KMS-11 (cell line): ENCODE data around the gene CDK11B.
"Not testable (repeated sequence)": the region's sequence is repeated elsewhere in the genome, so short reads cannot be mapped to it uniquely, and the experiment has no call there.

Experiments
- H2AFZ ChIP-seq: fragments of 200-600 bp; sonication (generic); 2 replicates; pipeline ENCODE4 v1.6.1; 2016; ENCODE audit warnings: antibody characterized with exemption, mixed run types, low read depth
- H3K27ac ChIP-seq: fragments of 200-600 bp; sonication (generic); 2 replicates; pipeline ENCODE4 v1.6.1; 2016; ENCODE audit warnings: mild to moderate bottlenecking, mixed run types
- H3K27me3 ChIP-seq: fragments of 200-600 bp; sonication (generic); 2 replicates; pipeline ENCODE4 v1.6.1; 2017; ENCODE audit warnings: mild to moderate bottlenecking, low read depth, mixed run types, moderate library complexity; ENCODE audit not compliant: insufficient read depth
- H3K36me3 ChIP-seq: fragments of 200-600 bp; sonication (generic); 2 replicates; pipeline ENCODE4 v1.6.1; 2017; ENCODE audit warnings: mild to moderate bottlenecking, mixed run types; ENCODE audit not compliant: insufficient read depth
- H3K4me1 ChIP-seq: fragments of 200-600 bp; sonication (generic); 2 replicates; pipeline ENCODE4 v1.6.1; 2016; ENCODE audit warnings: mild to moderate bottlenecking, low read depth, mixed run types; ENCODE audit not compliant: poor library complexity, severe bottlenecking
- H3K4me2 ChIP-seq: fragments of 200-600 bp; sonication (generic); 2 replicates; pipeline ENCODE4 v1.7.0; 2016; ENCODE audit warnings: mild to moderate bottlenecking, mixed run types
- H3K4me3 ChIP-seq: fragments of 200-600 bp; sonication (generic); IDR thresholded peaks from 2 replicates; pipeline ENCODE4 v1.6.1; 2017; ENCODE audit warnings: low read depth, low read length, mixed read lengths; ENCODE audit not compliant: insufficient read depth
- H3K79me2 ChIP-seq: fragments of 200-600 bp; sonication (generic); 2 replicates; pipeline ENCODE4 v1.6.1; 2016; ENCODE audit warnings: low read depth, mixed run types; ENCODE audit not compliant: insufficient read depth
- H3K9ac ChIP-seq: fragments of 200-600 bp; sonication (generic); 2 replicates; pipeline ENCODE4 v1.6.1; 2016; ENCODE audit warnings: mild to moderate bottlenecking, mixed run types
- H4K20me1 ChIP-seq: fragments of 200-600 bp; sonication (generic); 2 replicates; pipeline ENCODE4 v1.6.1; 2016; ENCODE audit warnings: mild to moderate bottlenecking, mixed run types; ENCODE audit not compliant: insufficient read depth

Gene CDK11B

DNA sequence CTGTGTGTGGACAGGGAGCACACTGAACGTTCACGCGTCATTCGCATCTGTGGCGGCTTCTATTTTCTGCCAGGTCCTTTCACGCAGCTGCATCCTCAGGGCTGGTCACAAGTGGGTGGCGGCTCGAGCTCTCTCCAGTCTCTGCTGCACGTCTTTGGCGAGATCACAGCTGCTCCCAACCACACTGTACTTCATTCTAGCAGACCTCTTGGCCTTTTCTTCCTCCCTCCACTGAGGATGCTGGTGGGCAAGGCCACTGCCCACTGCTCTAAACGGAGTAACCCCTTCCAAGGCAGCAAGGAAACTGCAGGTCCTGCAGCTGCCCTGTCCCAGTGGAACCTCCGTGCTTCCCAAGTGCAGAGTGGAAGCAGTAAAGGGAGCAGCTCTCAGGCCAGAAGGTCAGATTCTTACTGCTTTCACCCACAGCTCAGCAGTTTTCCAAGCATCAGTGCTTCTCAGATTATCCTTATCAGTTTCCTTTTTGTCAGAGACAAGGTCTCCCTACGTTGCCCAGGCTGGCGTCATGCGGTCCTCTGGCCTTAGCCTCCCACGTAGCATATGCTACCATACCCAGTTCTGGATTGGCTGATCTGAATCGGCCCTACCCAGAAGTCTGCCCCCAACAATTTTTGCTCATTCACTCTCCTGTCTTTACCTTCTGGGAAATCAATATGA lies 11.1 kb downstream of the CDK11B start:
- H3K79me2 ChIP-seq, H3K27ac ChIP-seq, H4K20me1 ChIP-seq, H3K4me3 ChIP-seq, H3K27me3 ChIP-seq, H3K9ac ChIP-seq, H3K4me1 ChIP-seq, H3K4me2 ChIP-seq, H2AFZ ChIP-seq: not testable (repeated sequence)
- peaks cover 12% of the 10 kb centered on the region; the same call in 1 of the 2 replicates for H3K36me3 ChIP-seq

- H3K79me2 ChIP-seq, H3K27ac ChIP-seq, H4K20me1 ChIP-seq, H3K4me1 ChIP-seq, H3K4me3 ChIP-seq, H2AFZ ChIP-seq, H3K4me2 ChIP-seq, H3K9ac ChIP-seq, H3K27me3 ChIP-seq: not testable (repeated sequence)
- peaks cover 12% of the 10 kb centered on the region; the same call in 1 of the 2 replicates for H3K36me3 ChIP-seq
Measured at GRCh38 chr1:1646326-1646725, 12.5 kb downstream of the CDK11B start.

DNA sequence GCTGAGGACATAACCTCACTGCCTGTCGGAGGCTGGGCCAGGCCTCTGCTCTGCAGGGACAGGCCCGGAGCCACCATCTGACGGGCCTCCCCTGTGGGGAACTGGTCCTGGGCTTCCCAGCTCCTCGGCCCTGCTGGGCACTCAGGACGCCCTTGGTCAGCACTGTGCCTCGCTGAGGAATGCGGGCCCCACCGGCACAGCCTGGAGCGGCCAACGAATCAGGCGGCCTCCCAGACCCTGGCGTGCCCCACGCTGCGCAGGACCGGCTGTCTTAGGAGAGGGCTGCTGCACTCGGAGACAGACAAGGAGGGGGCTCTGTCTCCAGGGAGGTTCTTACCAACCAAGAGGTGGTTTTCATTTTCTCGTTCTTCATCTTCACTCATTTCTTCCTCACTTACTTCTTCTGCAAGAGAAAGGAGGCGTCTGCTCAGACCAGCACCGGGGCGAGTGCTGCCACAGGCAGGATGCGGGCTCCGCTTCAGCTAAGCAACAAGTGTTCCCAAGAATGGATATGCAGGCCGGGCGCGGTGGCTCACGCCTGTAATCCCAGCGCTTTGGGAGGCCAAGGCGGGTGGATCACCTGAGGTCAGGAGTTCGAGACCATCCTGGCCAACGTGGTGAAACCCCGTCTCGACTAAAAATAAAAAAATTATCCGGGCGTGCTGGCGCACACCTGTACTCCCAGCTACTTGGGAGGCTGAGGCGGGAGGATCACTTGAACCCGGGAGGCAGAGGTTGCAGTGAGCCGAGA lies 17.9 kb downstream of the CDK11B start:
- H3K4me2 ChIP-seq, H4K20me1 ChIP-seq, H3K36me3 ChIP-seq, H2AFZ ChIP-seq, H3K27me3 ChIP-seq, H3K27ac ChIP-seq, H3K4me1 ChIP-seq, H3K4me3 ChIP-seq, H3K79me2 ChIP-seq, H3K9ac ChIP-seq: not testable (repeated sequence)

- not testable (repeated sequence) for H3K36me3 ChIP-seq, H4K20me1 ChIP-seq, H3K27ac ChIP-seq, H3K4me1 ChIP-seq, H3K4me2 ChIP-seq, H3K27me3 ChIP-seq, H2AFZ ChIP-seq, H3K4me3 ChIP-seq, H3K79me2 ChIP-seq, H3K9ac ChIP-seq
Measured at GRCh38 chr1:1640081-1640480, 18.7 kb downstream of the CDK11B start.

DNA sequence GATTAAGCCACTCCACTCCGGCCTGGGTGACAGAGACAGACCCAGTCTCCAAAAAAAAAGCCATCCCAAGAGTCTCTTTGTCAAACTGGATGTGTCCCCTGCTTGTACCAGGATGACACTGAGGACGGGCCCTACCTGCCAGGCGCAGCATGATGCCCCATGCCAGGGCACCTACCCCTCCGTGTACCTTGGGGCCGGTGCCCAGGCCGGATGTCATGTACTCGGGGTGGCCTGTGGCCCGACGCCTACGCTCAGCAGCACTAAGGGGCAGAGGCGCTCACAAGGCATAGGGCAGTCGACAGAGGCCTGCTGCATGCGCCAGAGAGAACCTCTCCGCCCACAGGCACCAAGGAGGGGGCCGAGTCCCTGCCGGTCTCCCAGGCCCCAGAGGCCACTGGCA lies 19.4 kb downstream of the CDK11B start:
- not testable (repeated sequence) for H3K4me2 ChIP-seq, H3K27me3 ChIP-seq, H3K79me2 ChIP-seq, H4K20me1 ChIP-seq, H3K9ac ChIP-seq, H3K4me3 ChIP-seq, H3K36me3 ChIP-seq, H2AFZ ChIP-seq, H3K4me1 ChIP-seq, H3K27ac ChIP-seq

DNA sequence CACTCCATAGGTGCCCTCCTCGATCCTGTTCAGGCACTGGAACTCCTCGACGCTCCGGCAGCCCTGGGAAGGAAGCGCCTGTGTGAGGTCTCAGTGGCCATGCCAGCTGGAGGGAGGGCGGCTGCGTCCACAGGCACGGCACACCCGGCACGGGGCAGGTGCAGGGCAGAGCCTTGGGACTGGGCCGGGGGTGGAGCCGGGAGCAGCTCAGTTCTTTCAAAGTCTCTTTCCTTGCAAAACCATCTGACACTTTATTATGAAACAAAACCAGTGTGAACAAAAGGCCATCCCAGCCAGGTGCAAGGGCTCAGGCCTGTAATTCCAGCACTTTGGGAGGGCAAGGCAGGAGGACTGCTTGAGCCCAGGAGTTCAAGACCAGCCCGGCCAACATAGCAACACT lies 20.3 kb downstream of the CDK11B start:
- not testable (repeated sequence) for H3K4me2 ChIP-seq, H2AFZ ChIP-seq, H3K36me3 ChIP-seq, H3K27me3 ChIP-seq, H3K27ac ChIP-seq, H4K20me1 ChIP-seq, H3K9ac ChIP-seq, H3K4me3 ChIP-seq, H3K79me2 ChIP-seq, H3K4me1 ChIP-seq

GRCh38 chr1:1637479-1637875 lies 21.3 kb downstream of the CDK11B start:
- H3K4me2 ChIP-seq, H3K27me3 ChIP-seq, H3K4me1 ChIP-seq, H3K79me2 ChIP-seq, H3K36me3 ChIP-seq, H4K20me1 ChIP-seq, H2AFZ ChIP-seq, H3K4me3 ChIP-seq, H3K9ac ChIP-seq, H3K27ac ChIP-seq: not testable (repeated sequence)

GRCh38 chr1:1636621-1637478 lies 22.0 kb downstream of the CDK11B start:
- H3K4me3 ChIP-seq, H3K36me3 ChIP-seq, H4K20me1 ChIP-seq, H3K27me3 ChIP-seq, H3K79me2 ChIP-seq, H3K9ac ChIP-seq, H3K4me1 ChIP-seq, H2AFZ ChIP-seq, H3K27ac ChIP-seq, H3K4me2 ChIP-seq: not testable (repeated sequence)

GRCh38 chr1:1634613-1635012 lies 24.2 kb downstream of the CDK11B start:
- H3K27me3 ChIP-seq, H4K20me1 ChIP-seq, H3K4me1 ChIP-seq, H3K9ac ChIP-seq, H3K4me3 ChIP-seq, H3K4me2 ChIP-seq, H3K27ac ChIP-seq, H2AFZ ChIP-seq, H3K36me3 ChIP-seq, H3K79me2 ChIP-seq: not testable (repeated sequence)

- H3K4me2 ChIP-seq, H3K27ac ChIP-seq, H2AFZ ChIP-seq, H3K79me2 ChIP-seq, H3K27me3 ChIP-seq, H3K4me1 ChIP-seq, H3K4me3 ChIP-seq, H4K20me1 ChIP-seq, H3K9ac ChIP-seq, H3K36me3 ChIP-seq: not testable (repeated sequence)
Measured at GRCh38 chr1:1633409-1633808, 25.4 kb downstream of the CDK11B start.
